Measurements from ENCODE around the gene CLDN25. TPM values are rescaled to one million over a fixed set of nuclear protein-coding genes. Genes with fewer than 3 reads are reported as not detected.

Gene CLDN25
- total and polyA plus RNA-seq, 2 experiments from 2014 or later: not detected

- no peak for TF ChIP-seq EZH2 (IDR thresholded peaks at IDR 0.05; ENCODE audit: borderline replicate concordance)
- TF ChIP-seq CTCF (IDR thresholded peaks at IDR 0.05; ENCODE audit: poor library complexity): no peak
- TF ChIP-seq EZH2phosphoT487 (IDR thresholded peaks at IDR 0.05; ENCODE audit: low read depth, severe bottlenecking, unreplicated experiment): no peak
- H3K36me3 ChIP-seq (replicated peaks; ENCODE audit: insufficient read depth, low read depth): no peaks in the 10 kb centered on the region
- no peaks in the 10 kb centered on the region for H3K79me2 ChIP-seq
- no peaks in the 10 kb centered on the region for H3K9me2 ChIP-seq (replicated peaks; ENCODE audit: insufficient read depth)
- H3K27ac ChIP-seq: no peak overlapping the region
- no peaks in the 10 kb centered on the region for H4K20me1 ChIP-seq (ENCODE audit: insufficient read depth, poor library complexity, severe bottlenecking)
- 96% methylated on average over 2 of the region's 2 CpGs for WGBS (ENCODE audit: low lambda C conversion rate, missing lambda C conversion rate)
- H3K4me3 ChIP-seq: no peak overlapping the region
- H2AFZ ChIP-seq: no peak overlapping the region
- no peak overlapping the region for H3K4me2 ChIP-seq
- DNase-seq (ENCODE audit: low spot score): no peak
- H3K4me1 ChIP-seq (ENCODE audit: insufficient read depth): no peaks in the 10 kb centered on the region
- H3K9me3 ChIP-seq (ENCODE audit: low read depth): no peaks in the 10 kb centered on the region
- H3K27me3 ChIP-seq: no peaks in the 10 kb centered on the region
Measured at GRCh38 chr11:113829751-113830150, 50.2 kb downstream of the CLDN25 start.

Small RNA genes lying within 50 kb of the gene (small RNA-seq; reads per million reads assigned to genes)
- gene LRRC37A13P: not detected
- not detected for gene RPS29P19

Other genes starting within 250 kb of the CLDN25 start
- gene TMPRSS5, start 73.5 kb upstream of the CLDN25 start, total RNA-seq: 0.20 TPM in 1 of 2 replicates, not detected in the other
- 0.32 and 0.63 TPM in 2 replicates for gene TMPRSS5, start 73.5 kb upstream of the CLDN25 start, polyA plus RNA-seq
- 19.5 and 22.3 TPM in 2 replicates for gene ZW10, start 6.1 kb upstream of the CLDN25 start, total RNA-seq
- 12.7 and 15.4 TPM in 2 replicates for gene ZW10, start 6.1 kb upstream of the CLDN25 start, polyA plus RNA-seq
- gene USP28, start 95.8 kb downstream of the CLDN25 start, total RNA-seq: 32.1 and 39.5 TPM in 2 replicates
- gene USP28, start 95.8 kb downstream of the CLDN25 start, polyA plus RNA-seq: 12.5 and 16.1 TPM in 2 replicates
- gene HTR3B, start 125.0 kb downstream of the CLDN25 start, total RNA-seq: 0.16 and 0.77 TPM in 2 replicates
- gene HTR3B, start 125.0 kb downstream of the CLDN25 start, polyA plus RNA-seq: 0.42 TPM in 1 of 2 replicates, not detected in the other
- gene HTR3A, start 195.3 kb downstream of the CLDN25 start, total RNA-seq: not detected in 2 replicates
- gene HTR3A, start 195.3 kb downstream of the CLDN25 start, polyA plus RNA-seq: not detected in 2 replicates